Measurements from ENCODE around the gene LOXL3. TPM values are rescaled to one million over a fixed set of nuclear protein-coding genes. Genes with fewer than 3 reads are reported as not detected.

The LOXL3 gene
- total RNA-seq, 1 donor from 2014 or later = 24.2 TPM

- H3K36me3 Mint-ChIP-seq (ENCODE audit: insufficient read depth) = peaks cover 16% of the 10 kb centered on the region
- TF ChIP-seq CTCF (IDR thresholded peaks at IDR 0.05; ENCODE audit: unreplicated experiment) = no peak
- H3K27ac Mint-ChIP-seq = no peak overlapping the region
- H3K4me3 Mint-ChIP-seq (ENCODE audit: low read depth) = peak overlapping the region; percentile 89
- no peaks in the 10 kb centered on the region for H3K9me3 Mint-ChIP-seq (ENCODE audit: low read depth)
- H3K4me1 Mint-ChIP-seq (ENCODE audit: low read depth) = peaks cover 37% of the 10 kb centered on the region
- DNase-seq (ENCODE audit: low spot score, unreplicated experiment) = no peak
- H3K27me3 Mint-ChIP-seq = peaks cover 29% of the 10 kb centered on the region
These were observed 53.2 kb downstream of the LOXL3 start for GRCh38 chr2:74500578-74500946.

GRCh38 chr2:74499940-74500577 is 53.7 kb downstream of the LOXL3 start:
- Mint-ChIP-seq H3K36me3 (ENCODE audit: insufficient read depth) (peaks cover 13% of the 10 kb centered on the region), H3K27me3 (peaks cover 29% of the 10 kb centered on the region), H3K9me3 (ENCODE audit: low read depth) (no peaks in the 10 kb centered on the region), H3K4me1 (ENCODE audit: low read depth) (peaks cover 36% of the 10 kb centered on the region), H3K4me3 (ENCODE audit: low read depth) (peak overlapping the region; percentile 89), H3K27ac (no peak overlapping the region)
- DNase-seq (ENCODE audit: low spot score, unreplicated experiment) = no peak
- no peak for TF ChIP-seq CTCF (IDR thresholded peaks at IDR 0.05; ENCODE audit: unreplicated experiment)

- no peaks in the 10 kb centered on the region for H3K9me3 Mint-ChIP-seq (ENCODE audit: low read depth)
- H3K4me3 Mint-ChIP-seq (ENCODE audit: low read depth) = peak within 1 kb of the TSS; percentile 89
- peaks cover 29% of the 10 kb centered on the region for H3K27me3 Mint-ChIP-seq
- H3K36me3 Mint-ChIP-seq (ENCODE audit: insufficient read depth) = peaks cover 6% of the 10 kb centered on the region
- DNase-seq (ENCODE audit: low spot score, unreplicated experiment) = no peak
- TF ChIP-seq CTCF (IDR thresholded peaks at IDR 0.05; ENCODE audit: unreplicated experiment) = no peak
- peak within 1 kb of the TSS; percentile 93 for H3K27ac Mint-ChIP-seq
- H3K4me1 Mint-ChIP-seq (ENCODE audit: low read depth) = peaks cover 31% of the 10 kb centered on the region
These were observed 54.3 kb downstream of the LOXL3 start, which contains the start of gene LBX2 for GRCh38 chr2:74499267-74499939. LBX2 (minus strand) TSS chr2:74499603; CDS start chr2:74499537, 66 bp downstream.

- peaks cover 9% of the 10 kb centered on the region for H3K36me3 Mint-ChIP-seq (ENCODE audit: insufficient read depth)
- peaks cover 29% of the 10 kb centered on the region for H3K27me3 Mint-ChIP-seq
- H3K9me3 Mint-ChIP-seq (ENCODE audit: low read depth) = no peaks in the 10 kb centered on the region
- no peak for DNase-seq (ENCODE audit: low spot score, unreplicated experiment)
- H3K4me1 Mint-ChIP-seq (ENCODE audit: low read depth) = peaks cover 29% of the 10 kb centered on the region
- H3K27ac Mint-ChIP-seq = peak overlapping the region; percentile 93
- H3K4me3 Mint-ChIP-seq (ENCODE audit: low read depth) = peak overlapping the region; percentile 89
- no peak for TF ChIP-seq CTCF (IDR thresholded peaks at IDR 0.05; ENCODE audit: unreplicated experiment)
These were observed 55.1 kb downstream of the LOXL3 start for GRCh38 chr2:74498500-74499266.

- Mint-ChIP-seq H3K4me1 (ENCODE audit: low read depth) (peaks cover 26% of the 10 kb centered on the region), H3K27me3 (peaks cover 29% of the 10 kb centered on the region), H3K4me3 (ENCODE audit: low read depth) (peak overlapping the region; percentile 89), H3K9me3 (ENCODE audit: low read depth) (no peaks in the 10 kb centered on the region), H3K36me3 (ENCODE audit: insufficient read depth) (peaks cover 10% of the 10 kb centered on the region), H3K27ac (peak overlapping the region; percentile 93)
- DNase-seq (ENCODE audit: low spot score, unreplicated experiment) = no peak
- no peak for TF ChIP-seq CTCF (IDR thresholded peaks at IDR 0.05; ENCODE audit: unreplicated experiment)
These were observed 55.8 kb downstream of the LOXL3 start for GRCh38 chr2:74497777-74498499.
